GM18508 (cell line): ENCODE results near the gene HOXD10.

Experiments used
- ATAC-seq: cut with Tn5 transposase; IDR thresholded peaks from one replicate; pipeline ENCODE4 v1.9.1; 2021; ENCODE audit warnings: moderate number of reproducible peaks; ENCODE audit not compliant: insufficient read depth, unreplicated experiment

HOXD10 gene

DNA sequence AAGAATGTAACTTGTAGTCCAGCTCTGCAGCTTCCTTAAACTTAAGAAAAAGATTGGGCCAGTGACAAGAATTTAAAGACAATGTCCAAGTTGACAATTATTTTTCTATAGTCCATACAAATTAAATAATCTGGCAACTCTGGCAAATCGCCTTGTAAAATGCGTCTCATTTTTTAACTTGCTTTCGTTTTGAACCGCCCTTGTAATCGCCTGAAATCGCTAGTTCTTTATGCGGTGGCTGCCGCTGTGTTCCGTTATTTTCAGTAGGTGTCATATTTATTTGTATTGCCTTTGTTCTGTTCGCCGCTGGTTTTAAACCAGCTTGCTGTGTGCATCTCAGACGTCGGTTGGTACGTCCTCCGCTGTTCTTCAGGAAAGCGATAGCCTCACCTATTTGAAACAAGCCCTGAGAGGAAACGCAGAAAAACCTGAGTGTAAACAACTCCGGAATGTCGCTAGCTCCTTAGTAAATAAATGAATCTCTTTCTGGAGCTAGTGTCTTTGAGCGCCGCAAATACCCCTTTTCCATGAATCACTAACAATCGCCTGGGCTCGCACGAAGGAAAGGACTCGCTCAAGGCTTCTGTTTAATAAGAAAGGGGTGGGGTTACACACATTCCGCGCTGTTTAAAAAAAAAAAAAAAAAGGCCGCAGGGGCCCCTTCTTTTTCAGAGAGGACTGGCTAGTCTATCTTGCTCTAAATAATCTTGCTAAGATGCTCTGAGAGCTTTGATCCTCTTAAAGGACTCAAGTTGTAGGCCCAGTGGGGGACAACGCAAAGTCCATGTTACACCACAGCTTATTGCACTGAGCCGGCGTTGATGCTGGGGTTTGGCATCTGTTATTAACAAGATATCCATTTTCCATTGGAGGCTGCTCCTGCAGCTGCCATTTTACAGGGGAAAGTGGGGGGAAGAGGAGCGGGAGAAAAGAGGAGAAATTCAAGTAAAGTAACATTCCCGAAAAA lies 15.9 kb downstream of the HOXD10 start:
- no peak for ATAC-seq

DNA sequence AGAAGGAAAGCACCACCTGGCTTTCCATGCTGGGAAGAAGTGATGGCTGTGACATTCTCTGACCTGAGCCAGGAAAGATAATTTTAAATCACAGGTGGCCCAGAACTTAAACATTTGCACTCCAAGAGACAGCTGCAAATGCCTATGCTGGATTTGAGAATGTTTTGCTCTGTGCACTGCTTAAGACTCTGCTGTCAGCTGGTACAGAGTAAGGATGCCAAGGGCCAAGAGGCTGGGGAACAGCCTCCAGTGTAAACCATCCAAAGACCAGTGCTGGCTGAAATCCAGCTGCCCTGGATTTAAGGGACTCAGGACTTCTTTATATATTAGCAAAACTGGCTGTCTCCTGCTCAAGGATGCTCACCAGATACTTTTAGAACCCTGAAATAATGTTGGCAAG lies 16.8 kb downstream of the HOXD10 start:
- no peak for ATAC-seq

DNA sequence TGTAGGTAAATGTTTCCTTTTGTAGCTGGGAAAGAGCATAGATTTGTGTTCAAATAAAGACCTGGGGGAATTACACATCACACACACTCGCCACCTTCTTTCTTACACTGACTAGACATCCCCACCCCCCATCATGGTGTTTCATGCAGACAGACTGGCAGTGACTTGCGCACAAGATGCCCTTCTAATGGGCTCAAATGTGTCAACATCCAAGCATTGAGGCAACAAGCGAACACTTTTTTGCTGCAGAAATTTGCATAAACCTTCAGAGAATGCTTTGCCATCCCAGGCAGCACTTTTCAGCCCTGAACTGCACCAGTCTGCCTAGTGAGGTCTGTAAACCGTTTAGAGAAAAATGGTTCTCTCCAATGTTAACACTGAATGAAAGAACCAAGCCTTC lies 17.5 kb downstream of the HOXD10 start:
- ATAC-seq = no peak

DNA sequence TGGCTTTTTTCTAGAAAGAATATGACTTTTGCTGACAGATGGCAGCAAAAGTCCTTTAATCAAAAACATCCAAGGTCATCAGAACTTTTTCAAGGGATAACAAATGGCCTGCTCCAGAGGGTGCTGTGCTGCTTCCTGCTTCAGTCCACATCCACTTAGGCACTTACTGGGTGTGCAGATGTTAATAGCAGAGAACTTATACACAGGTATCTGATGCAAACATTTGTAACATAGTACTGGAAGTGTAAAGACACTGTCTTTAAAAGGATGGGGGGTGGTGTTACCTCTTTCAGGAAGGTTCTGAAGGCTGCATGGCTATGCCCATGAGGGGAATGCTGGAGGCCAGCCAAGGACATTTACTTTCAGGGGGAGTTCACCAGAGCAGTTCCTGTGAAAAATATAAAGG lies 18.5 kb downstream of the HOXD10 start:
- ATAC-seq = no peak

DNA sequence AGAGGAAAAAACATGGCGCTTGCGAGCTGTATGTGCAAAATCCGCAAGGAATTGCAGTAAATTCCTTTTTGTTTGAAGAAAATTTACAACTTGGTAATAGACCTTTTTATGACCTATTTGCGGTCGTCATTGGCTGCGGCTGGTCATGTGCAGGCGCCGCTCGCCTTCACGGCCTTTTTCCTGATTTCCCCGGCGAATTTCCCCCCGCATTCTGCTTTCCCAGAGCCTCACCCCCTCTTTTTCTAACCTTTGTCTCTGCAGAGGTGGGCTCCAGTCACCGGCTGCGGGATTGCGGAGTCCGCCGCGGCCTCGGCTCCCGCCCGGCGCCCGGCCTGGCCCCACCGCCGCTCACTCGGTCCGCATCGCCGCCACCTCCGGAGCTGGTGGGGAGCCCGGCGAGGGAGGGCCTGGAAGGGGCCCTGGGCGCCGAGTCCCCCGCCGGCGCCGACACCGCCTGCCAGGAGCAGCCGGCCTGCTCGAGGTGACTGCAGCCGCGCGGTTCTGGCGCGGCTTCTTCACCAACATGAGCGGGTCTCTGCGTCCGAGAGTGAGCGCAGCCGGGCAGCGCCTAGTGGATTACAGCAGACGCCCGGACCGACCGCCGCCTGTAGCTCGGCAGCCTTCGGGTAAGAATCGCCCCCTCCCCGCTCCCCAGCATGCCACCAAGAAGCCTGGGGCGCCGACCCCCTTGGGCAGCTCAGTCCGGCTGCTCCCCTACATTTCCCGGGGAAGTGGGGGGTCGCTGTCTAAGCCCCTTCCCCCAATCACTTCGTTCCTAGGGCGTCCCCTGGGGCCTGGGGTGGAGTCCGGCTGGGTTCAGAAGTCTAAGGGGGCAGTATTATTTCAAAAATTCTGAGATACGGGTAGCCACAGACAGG lies 20.0 kb downstream of the HOXD10 start:
- no peak for ATAC-seq

DNA sequence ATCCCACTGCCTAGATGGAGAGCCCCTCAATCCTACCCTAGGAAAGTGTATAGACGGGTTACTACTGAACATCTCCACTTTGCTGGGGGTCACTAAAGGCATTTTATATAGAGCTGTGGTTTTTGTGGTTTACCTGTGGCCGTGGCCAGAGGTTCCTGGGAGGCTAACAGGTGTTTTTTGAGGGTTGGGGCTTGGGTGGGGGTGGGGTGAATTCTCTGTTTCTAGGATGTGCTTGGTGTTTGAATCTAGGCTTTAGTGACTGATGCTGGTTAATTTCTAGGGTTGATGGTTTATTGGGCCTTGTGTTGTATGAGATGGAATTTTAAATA lies 20.6 kb downstream of the HOXD10 start:
- no peak for ATAC-seq

DNA sequence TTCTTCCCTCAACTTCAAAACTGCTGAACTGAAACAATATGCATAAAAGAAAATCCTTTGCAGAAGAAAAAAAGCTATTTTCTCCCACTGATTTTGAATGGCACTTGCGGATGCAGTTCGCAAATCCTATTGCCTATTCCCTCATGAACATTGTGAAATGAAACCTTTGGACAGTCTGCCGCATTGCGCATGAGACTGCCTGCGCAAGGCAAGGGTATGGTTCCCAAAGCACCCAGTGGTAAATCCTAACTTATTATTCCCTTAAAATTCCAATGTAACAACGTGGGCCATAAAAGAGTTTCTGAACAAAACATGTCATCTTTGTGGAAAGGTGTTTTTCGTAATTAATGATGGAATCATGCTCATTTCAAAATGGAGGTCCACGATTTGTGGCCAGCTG lies 21.3 kb downstream of the HOXD10 start:
- no peak for ATAC-seq

DNA sequence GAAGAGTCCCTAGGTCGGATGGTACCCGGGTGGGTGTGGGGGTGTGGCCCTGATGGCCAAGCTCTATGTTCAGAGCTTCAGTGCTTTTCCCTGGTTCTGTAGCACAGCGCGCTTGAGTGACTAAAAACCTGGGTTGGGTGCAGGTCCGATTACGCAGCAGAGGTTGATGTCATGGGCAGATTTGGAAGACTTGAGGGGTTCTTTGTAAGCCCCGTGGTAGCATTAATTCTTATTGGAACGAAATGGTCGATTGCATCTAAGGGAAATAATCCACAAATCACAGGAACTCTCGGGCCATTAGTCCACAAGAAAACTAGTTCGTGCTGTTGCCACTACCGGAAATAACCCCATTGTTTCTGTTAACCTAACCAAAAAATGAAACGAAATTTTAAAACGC lies 21.9 kb downstream of the HOXD10 start:
- no peak for ATAC-seq

DNA sequence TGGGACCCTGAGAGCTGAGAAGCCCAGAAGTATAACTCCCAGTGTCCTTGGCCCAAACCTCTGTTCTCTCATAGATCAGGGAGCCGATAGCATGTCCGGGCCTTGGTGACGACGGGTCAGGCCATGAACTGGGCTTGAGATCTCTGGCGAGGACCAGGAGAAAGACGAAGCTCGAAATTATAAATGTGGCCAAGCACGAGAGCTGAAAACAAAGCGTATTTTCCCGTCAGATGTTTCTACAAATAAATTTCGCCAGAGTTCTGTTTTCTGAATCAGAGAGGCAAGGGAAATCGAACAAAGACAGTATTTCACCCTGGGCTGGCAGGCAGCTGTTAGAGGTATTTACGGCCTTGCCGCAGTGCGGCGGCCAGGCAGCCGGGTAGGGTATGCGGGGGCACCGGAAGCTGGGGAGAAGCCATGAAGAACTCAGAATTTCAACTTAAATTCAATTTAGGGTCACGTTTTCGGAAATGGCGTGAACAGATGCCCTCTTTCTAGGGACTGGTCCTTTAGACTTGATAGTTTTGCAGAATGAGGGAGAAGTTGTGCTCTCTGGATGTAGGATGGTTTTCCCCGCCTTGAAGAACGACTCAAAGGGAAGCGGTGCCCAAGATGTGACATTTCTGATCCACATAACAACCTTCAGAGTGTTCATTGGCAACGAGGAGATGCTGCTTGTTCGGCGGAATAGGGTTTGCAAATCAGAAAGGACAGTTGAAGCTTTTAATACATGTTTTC lies 22.5 kb downstream of the HOXD10 start:
- ATAC-seq = no peak

DNA sequence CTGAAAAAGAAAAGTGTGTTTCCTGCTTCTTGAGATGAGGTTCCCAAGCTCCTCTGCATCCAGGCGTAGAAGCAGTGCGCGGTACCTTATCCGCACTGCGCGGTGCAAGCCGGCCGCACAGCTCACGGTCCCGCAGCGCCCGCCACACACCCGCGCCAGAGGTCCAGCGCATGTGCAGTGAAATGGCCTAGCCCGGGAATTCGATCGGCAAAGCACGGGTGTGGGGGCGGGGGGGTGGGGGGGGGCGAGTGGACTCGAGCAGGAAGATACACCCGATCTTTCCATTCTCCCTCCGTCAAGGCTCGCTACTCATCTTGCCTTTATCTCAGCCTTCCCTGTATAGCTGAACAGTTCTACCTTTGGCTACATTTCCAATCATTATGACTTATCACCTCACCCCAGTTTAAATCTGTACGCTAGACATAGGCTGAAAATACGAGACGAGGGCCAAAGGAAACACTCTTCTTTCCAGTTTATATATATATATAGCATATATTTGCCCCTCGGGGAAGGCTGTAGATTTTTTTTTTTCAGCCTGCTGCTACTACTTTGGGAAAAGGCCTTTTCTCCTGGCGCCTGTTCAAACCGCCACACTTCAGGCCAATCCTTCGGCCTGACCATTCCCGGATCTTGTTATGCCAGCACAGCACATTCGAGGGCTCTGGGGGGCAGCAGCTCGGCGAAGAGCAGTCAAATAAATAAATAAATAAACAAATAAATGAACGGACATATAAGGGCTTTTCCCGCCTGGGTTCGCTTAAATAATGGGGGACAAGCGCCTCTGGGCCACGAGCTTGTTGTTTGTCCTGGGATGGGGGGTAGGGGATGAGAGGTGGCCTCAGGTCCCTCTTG lies 23.3 kb downstream of the HOXD10 start:
- no peak for ATAC-seq

DNA sequence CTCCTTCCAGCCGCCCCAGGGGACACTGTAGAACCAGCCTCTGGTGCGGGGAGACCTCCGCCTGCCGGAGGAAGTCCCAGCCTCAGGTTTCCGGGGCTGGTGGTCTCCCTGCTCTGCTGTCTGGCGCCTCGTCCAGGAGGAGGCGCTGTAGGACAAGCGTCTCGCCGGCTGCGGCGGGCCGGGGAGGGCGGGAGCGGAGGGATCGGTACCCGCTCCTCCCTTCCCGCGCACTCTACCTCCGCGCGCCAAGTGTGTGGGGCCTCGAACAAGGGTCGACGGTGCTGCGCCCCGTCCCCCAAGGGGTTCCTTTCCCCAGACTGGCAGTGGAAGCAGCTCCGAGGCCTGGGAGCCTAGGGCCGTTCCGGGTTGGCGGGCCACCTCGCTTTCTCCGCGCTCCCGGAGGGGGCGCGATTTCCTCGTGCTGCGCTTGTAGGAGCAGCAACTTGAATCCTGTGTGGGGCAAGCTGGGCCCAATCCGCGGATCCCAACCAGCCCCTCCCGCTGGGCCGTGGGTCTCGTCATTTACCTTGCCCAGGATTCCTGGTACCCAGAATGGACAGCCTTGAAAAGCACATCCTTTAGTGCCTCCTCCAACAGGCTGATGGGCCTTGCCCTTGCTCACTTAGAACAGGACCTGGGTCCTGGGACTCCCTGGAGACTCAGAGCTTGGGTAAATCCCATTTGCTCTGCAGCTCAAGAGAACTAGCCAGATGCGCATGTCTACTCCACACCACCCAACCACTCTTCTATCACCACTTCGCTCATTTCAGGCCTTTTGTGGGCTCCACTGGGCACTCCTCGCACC lies 24.1 kb downstream of the HOXD10 start:
- ATAC-seq = peak; percentile 72

DNA sequence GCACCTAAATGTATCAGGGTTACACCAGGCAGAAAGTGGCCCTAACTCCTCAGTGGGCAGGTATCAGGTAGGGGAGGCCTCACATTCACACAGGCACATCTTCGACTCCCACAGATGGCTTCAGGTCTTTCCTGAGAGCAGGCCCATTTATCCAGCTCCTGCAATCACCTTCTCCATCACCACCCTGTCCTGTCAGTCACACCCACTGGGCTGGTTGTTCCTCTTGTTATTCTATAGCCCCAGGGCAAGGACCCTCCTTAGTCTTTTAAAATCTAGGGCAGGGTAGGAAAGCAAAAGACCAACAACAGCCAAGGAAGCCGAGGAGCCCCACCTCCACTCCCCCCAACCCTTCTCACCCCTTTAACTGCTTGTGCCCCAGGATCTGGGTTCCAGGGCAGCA lies 25.7 kb downstream of the HOXD10 start:
- no peak for ATAC-seq

DNA sequence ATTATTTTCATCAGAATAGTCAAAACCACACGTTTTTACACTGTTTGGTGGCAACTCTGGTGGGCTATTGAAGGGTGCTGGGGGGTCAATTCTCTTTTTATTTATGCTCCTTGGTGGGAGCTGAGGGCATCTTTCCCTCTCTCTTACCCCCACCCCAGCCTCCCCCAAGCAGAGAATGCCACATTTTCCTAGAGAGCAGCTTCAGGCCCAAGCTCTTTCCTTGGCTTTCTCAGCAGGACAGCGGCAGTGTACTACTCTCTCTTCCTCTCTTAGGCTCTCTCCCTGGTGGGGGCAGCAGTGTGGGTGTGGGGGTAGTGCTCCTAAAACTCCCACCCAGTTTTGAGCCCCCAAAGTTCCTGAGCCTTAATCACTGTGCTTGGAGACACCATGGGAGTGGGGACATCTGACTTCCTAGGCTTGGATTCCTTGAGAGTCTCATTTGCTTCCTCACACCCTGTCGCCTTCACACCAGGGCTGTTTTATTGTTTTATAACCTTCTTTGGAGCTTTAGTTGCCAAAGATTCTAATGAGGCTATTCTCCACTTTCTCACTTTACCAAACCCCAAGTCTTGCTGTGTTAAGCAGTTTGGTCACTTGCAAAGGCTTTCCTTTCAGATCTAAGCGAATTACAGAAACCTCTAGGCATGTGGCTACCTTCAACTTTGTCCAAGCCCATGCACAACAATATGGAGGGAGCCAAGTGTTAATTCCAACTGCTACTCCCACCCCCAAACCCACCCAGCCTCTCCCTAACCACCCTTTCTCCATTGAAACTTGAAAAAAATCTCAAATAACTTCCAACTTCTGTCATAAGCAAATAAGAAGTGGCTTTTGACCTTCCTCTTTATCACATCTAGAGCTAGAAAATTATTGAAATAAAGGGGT lies 28.7 kb downstream of the HOXD10 start:
- no peak for ATAC-seq

DNA sequence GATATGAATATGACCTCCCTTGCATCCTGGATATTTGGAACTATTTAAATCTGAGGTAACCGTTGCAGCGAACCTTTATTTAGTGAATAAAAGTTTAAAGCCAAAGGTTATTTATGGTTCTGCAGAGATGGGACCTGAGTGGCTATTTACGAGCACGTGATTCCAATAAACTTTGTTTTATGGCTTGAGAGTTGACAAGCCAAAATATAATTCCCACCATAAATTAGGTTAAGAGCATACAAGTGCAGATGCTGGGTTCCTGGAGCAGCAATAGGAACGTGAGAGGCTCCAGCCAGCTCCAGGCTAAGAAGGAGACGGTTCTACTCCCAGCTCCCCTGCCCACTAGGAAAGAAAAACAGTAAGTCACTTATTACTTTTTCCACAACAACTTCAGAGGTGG lies 29.5 kb downstream of the HOXD10 start:
- no peak for ATAC-seq

DNA sequence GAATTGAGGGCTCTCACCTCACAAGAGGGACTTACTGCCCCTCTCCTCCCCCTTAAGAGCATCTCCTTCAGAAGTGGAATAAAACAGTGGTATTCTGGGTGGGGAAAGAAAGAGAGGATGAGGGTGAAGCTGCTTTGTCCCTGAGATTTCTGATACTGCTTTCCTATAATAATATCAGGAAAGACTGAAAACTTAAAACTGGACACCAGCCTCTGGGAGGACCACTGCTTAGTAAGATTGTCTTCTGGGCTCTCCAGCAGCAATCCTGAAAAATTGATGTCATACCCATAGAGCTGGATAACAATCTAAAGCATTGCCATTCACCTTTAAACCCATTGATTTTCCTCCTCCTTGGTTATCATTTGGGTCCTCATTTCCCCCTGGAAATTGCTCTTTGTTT lies 30.1 kb downstream of the HOXD10 start:
- ATAC-seq = no peak

DNA sequence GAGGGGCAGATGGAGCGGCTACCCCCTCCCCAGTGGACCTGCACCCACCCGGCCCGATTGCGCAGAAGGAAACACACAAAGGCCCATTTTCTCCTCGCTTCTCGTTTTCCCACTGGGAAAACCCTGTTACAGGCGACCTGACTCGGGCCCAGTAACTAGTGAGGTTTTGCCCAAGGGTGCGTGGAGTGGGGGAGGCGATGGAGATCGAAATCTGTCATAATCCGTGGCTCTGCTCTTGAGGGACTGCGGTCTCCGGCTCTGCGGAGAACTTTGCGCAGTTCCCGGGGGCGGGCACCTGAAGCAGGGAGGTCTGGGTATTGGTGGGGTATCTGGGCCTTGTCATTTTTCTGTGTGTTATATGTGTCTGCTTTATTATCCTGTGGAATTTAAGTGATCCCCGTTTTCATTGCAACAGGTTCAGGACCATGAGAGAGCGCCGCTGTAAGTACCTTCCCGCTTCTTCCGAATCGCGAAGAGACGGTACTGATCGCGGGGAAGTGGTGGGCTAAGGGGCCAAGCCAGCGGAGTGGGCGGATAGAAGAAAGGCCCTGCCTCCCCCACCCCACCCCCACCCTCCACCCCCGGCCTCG lies 30.7 kb downstream of the HOXD10 start:
- ATAC-seq = no peak

DNA sequence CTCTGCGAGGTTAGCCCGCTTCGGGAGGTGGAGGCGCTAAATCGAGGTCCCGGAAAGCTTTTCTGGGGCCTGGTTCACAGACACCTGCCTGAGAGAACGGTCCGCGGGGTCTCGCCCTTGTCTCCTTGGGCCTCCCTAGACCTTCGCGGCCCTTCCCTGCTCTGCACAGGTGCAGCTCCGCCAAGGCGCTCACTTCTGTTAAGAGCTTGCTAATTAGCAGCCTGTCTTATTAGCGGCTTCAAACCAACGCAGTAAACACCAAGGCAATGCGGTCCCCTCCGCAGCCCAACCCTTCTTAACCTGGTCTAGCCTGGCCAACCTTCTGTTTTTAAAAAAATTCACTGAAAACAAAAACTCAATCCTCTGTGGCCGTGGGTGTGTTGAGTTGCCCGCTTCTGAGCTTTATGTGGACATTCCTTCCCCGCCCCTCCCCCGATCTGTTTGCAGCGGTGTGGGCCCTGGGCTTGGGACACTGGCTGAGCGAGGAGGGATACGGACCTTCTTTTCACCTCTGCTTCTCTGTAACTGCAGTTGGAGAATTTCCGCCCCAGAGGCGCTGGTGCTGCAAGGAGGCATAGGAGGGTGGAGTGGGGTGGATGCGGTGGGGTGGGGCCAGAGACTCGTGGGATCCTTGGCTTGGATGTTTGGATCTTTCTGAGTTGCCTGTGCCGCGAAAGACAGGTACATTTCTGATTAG lies 31.4 kb downstream of the HOXD10 start:
- ATAC-seq = no peak
